ENCODE data around the gene PHRF1. TPM values are rescaled to one million over a fixed set of nuclear protein-coding genes. Genes with fewer than 3 reads are reported as not detected.

PHRF1 gene
- total RNA-seq, 1 experiment from 2014 or later = 43.9 TPM

GRCh38 chr11:545171-545570 is 31.1 kb upstream of the PHRF1 start:
- DNase-seq = no peak
- H3K4me1 ChIP-seq = no peaks in the 10 kb centered on the region
- CTCF ChIA-PET = interaction anchor here (0.5 to 0.7 kb wide), 2 partner anchors 181 to 217 kb away, joined by 3 read pairs; no protein-coding TSS in a partner anchor

GRCh38 chr11:548700-549603 is 27.3 kb upstream of the PHRF1 start:
- intact Hi-C loops (cut with micrococcal nuclease; ENCODE audit: unreplicated experiment) = no loop called here
- Mint-ChIP-seq H3K27ac (ENCODE audit: unreplicated experiment) (no peak overlapping the region), H3K9me3 (ENCODE audit: unreplicated experiment) (no peaks in the 10 kb centered on the region), H3K4me1 (ENCODE audit: low read depth, unreplicated experiment) (no peaks in the 10 kb centered on the region), H3K4me3 (ENCODE audit: unreplicated experiment) (no peak overlapping the region), H3K27me3 (ENCODE audit: insufficient read depth, unreplicated experiment) (no peaks in the 10 kb centered on the region), H3K36me3 (ENCODE audit: insufficient read depth, unreplicated experiment) (no peaks in the 10 kb centered on the region)
- no TSS peak for BruUV-seq (replicated peaks)
- no peak for DNase-seq
- Histone ChIP-seq H3K4me1 (peaks cover 5% of the 10 kb centered on the region), H3K9me3 (no peaks in the 10 kb centered on the region), H3K36me3 (ENCODE audit: control insufficient read depth, insufficient read depth, low read length) (no peaks in the 10 kb centered on the region), H3K4me3 (ENCODE audit: low read depth, low read length) (no peak overlapping the region), H3K27me3 (replicated peaks; ENCODE audit: control insufficient read depth, insufficient read depth, low read length) (no peaks in the 10 kb centered on the region)
- TF ChIP-seq CTCF (IDR thresholded peaks at IDR 0.05; ENCODE audit: insufficient read depth in 1 of 2, low read depth in 1 of 2, low read length in 1 of 2, severe bottlenecking in 1 of 2, unreplicated experiment in 1 of 2) = no peak
- ChIA-PET CTCF (no interaction called here), POLR2A (interaction anchor here (0.6 kb wide), 1 partner anchor 271 kb away, joined by 3 read pairs; no protein-coding TSS in a partner anchor)

More at GRCh38 chr11:545171-545570, 31.1 kb upstream of the PHRF1 start:
- H3K4me3 Mint-ChIP-seq (ENCODE audit: unreplicated experiment) = no peak overlapping the region
- Histone ChIP-seq H3K27me3 (replicated peaks; ENCODE audit: control insufficient read depth, insufficient read depth, low read length) (no peaks in the 10 kb centered on the region), H3K4me3 (ENCODE audit: low read depth, low read length) (no peak overlapping the region), H3K9me3 (no peaks in the 10 kb centered on the region), H3K36me3 (ENCODE audit: control insufficient read depth, insufficient read depth, low read length) (no peaks in the 10 kb centered on the region)
- no TSS peak for BruUV-seq (replicated peaks)
- TF ChIP-seq CTCF (IDR thresholded peaks at IDR 0.05; ENCODE audit: insufficient read depth in 1 of 2, low read depth in 1 of 2, low read length in 1 of 2, severe bottlenecking in 1 of 2, unreplicated experiment in 1 of 2) = no peak
- H3K4me1 Mint-ChIP-seq (ENCODE audit: low read depth, unreplicated experiment) = no peaks in the 10 kb centered on the region
- H3K27ac Mint-ChIP-seq (ENCODE audit: unreplicated experiment) = no peak overlapping the region
- intact Hi-C loops (cut with micrococcal nuclease; ENCODE audit: unreplicated experiment) = no loop called here
- no peaks in the 10 kb centered on the region for H3K36me3 Mint-ChIP-seq (ENCODE audit: insufficient read depth, unreplicated experiment)
- no peaks in the 10 kb centered on the region for H3K27me3 Mint-ChIP-seq (ENCODE audit: insufficient read depth, unreplicated experiment)
- H3K9me3 Mint-ChIP-seq (ENCODE audit: unreplicated experiment) = no peaks in the 10 kb centered on the region
- POLR2A ChIA-PET = no interaction called here

GRCh38 chr11:550021-550745 is 26.1 kb upstream of the PHRF1 start:
- Histone ChIP-seq H3K27me3 (replicated peaks; ENCODE audit: control insufficient read depth, insufficient read depth, low read length) (no peaks in the 10 kb centered on the region), H3K4me1 (peaks cover 13% of the 10 kb centered on the region), H3K9me3 (no peaks in the 10 kb centered on the region), H3K36me3 (ENCODE audit: control insufficient read depth, insufficient read depth, low read length) (no peaks in the 10 kb centered on the region), H3K4me3 (ENCODE audit: low read depth, low read length) (no peak overlapping the region)
- Mint-ChIP-seq H3K27me3 (ENCODE audit: insufficient read depth, unreplicated experiment) (no peaks in the 10 kb centered on the region), H3K9me3 (ENCODE audit: unreplicated experiment) (no peaks in the 10 kb centered on the region), H3K4me1 (ENCODE audit: low read depth, unreplicated experiment) (no peaks in the 10 kb centered on the region), H3K36me3 (ENCODE audit: insufficient read depth, unreplicated experiment) (no peaks in the 10 kb centered on the region), H3K27ac (ENCODE audit: unreplicated experiment) (no peak overlapping the region), H3K4me3 (ENCODE audit: unreplicated experiment) (no peak overlapping the region)
- DNase-seq = no peak
- no peak for TF ChIP-seq CTCF (IDR thresholded peaks at IDR 0.05; ENCODE audit: insufficient read depth in 1 of 2, low read depth in 1 of 2, low read length in 1 of 2, severe bottlenecking in 1 of 2, unreplicated experiment in 1 of 2)
- no TSS peak for BruUV-seq (replicated peaks)
- intact Hi-C loops (cut with micrococcal nuclease; ENCODE audit: unreplicated experiment) = loop anchor here (10.0 kb wide), 1 partner anchor 175 kb away; no protein-coding TSS in a partner anchor
- ChIA-PET CTCF (no interaction called here), POLR2A (no interaction called here)

All from Caco-2 (cell line).